HG03097 (cell line): ENCODE data around the gene TMEM255B.
"Not testable (repeated sequence)": the region's sequence is repeated elsewhere in the genome, so short reads cannot be mapped to it uniquely, and the experiment has no call there.

Source experiments
- ATAC-seq: cut with Tn5 transposase; IDR thresholded peaks from one replicate; pipeline ENCODE4 v1.9.1; 2021; ENCODE audit not compliant: unreplicated experiment, low FRiP score

The TMEM255B gene

GRCh38 chr13:113748101-113748861 lies 10.7 kb upstream of the TMEM255B start:
- no peak for ATAC-seq

DNA sequence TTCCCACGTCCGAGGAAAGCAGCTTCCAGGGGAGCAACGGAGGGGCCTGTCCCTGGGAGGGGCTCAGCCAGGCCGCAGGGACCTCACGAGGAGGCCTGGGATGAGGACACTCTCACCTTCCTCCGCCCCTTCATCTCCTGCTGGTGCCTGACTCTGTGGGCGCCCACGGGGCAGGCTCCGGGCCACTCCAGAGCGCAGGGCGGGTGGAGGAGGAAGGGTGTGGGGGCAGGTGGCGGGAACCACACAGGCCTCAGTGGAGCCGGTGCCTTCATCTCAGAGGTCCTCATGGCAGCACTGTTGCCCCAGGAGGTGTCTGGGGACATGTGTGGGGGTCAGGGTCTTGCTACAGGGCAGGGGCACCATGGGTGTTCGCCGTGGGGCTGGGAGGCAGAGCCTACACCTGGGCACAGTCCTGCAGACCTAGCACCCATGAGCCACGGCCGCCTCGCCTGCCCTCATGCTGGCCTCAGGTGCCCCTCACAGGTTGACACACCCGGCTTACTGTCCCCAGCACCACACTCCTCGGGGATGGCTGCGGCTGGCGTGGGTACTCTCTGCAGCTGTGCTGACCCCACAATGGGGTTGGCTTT lies 10.1 kb upstream of the TMEM255B start:
- no peak for ATAC-seq

DNA sequence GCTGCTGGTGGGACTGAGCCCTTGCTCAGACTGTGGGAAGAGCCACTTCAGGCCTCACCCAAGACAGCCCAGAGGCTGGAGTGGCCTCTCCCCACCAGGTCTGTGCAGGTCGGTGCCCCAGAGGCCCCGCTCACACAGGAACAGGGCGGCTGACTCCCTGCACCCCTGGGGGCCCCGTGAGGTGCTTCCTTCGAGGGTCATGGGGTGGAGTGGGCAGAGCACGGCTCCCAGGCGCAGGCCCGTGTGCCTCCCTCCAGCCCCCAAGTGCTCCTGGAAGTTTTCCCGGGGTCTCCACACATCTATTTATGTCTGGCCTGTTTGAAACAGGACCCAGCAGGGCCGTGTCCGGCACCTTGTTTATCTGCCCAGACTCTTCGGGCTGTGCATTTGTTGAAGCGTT lies 9.5 kb upstream of the TMEM255B start:
- ATAC-seq = no peak

- ATAC-seq = no peak
These were observed 9.1 kb upstream of the TMEM255B start for GRCh38 chr13:113749967-113750366.

- ATAC-seq = no peak
These were observed 8.2 kb upstream of the TMEM255B start for GRCh38 chr13:113750554-113751399.

DNA sequence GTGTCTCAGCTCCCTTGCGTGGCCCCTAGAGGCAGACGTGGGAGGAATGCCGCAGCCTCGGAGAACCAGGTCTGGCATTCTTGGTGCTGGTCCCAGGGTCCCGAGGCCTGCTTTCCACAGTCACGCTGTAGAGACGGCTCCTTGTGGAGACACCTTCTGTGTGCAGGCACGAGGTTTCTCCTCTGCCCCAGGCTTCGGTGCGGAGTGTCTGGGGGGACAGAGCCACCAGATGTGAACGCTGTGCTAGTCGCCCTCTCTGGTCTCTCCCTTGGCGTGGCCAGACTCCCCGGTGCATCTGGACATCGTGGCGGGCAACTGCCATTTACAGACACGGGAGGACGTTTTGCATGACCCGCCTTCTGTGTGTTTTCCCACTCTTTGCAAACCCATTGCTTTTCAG lies 7.5 kb upstream of the TMEM255B start:
- ATAC-seq = no peak

DNA sequence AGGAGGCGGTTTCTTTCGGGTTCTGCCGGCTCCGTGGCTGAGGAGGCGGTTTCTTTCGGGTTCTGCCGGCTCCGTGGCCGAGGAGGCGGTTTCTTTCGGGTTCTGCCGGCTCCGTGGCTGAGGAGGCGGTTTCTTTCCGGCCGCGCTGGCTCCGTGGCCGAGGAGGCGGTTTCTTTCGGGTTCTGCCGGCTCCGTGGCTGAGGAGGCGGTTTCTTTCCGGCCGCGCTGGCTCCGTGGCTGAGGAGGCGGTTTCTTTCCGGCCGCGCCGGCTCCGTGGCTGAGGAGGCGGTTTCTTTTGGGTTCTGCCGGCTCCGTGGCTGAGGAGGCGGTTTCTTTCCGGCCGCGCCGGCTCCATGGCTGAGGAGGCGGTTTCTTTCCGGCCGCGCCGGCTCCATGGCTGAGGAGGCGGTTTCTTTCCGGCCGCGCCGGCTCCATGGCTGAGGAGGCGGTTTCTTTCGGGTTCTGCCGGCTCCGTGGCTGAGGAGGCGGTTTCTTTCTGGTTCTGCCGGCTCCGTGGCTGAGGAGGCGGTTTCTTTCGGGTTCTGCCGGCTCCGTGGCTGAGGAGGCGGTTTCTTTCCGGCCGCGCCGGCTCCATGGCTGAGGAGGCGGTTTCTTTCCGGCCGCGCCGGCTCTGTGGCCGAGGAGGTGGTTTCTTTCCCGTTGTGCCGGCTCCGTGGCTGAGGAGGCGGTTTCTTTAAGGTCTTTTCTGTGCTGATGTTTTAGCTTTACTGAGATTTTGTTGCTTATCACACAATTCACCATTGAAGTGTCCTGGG lies 6.6 kb upstream of the TMEM255B start:
- not testable (repeated sequence) for ATAC-seq

DNA sequence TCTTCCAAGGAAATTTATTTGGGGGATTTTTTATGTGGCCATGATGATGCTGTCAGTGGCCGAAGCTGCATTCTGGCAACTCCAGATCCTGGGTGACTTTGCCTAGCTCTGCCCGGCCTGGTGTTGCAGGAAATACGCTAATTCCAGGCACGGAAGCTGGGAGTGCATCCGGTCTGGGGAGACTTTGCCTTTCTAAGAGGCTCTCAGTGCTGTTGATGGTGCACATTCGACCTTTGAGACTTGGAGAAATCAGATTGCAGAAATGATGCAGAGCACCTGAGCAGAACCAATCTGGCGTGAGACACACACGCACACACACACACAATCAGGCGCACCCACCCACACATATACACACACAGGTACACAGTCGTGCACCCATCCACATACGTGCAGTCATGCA lies 5.9 kb upstream of the TMEM255B start:
- ATAC-seq = no peak

DNA sequence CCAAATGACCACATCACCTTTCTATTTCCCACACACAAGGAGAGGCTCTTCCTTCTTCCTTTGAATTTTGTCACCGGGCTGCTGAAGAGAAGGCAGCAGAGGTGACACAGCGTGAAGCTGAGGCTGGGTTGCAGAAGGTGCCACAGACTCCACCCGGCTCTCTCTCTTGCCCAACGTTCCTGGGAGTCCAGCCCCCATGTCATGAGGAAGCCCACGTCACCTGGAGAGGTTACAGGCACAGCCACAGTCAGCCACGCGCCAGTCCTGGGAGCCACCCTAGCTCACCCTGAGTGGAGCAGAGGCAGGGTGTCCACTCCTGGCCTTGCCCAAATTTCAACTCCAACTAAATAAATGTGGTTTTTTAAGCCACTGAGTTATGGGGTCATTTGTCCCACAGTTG lies 4.8 kb upstream of the TMEM255B start:
- ATAC-seq = no peak

DNA sequence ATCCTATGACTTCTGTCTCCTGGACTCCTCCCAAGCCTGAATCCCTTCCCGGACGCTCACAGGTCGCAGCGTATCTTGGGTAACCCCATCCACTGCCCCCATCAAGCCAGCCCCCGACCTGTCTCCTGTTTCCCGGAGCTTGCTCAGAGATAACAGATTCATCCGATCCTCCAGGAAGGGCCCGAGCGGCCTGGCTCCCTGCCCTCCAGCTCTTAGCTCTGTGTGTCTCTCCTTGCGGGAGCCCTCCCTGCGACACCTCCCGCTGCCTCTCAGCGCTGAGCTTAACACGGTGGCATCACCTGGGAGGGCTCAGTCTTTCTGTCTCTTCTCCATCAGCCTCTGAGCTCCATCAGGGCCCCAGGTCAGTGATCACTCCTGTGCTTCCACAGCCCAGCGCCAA lies 4.3 kb upstream of the TMEM255B start:
- ATAC-seq = no peak

DNA sequence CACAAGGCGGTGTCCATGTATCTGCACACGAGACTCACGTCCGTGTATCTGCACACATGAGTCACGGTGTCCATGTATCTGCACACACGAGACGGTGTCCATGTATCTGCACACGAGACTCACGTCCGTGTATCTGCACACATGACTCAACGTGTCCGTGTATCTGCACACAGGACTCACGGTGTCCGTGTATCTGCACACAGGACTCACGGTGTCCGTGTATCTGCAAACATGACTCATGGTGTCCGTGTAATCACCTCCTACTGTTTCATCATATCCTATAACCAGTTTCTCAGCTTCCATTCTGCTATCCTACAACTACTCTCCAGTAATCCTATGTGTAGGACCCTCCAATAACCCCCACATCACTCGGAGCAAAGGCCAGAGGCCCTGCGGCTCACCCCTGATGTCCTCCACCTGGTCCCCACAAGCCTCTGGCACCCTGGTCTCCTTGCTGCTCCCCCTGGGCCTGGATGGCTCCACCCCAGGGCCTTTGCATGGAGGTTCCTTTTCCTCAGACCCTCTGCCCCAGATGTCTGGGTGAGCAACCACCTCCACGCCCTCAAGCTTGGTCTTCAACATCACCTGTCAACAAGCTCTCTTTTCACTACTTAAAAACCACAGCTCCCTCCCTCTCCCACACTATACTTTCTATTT lies 2.5 kb upstream of the TMEM255B start:
- no peak for ATAC-seq

DNA sequence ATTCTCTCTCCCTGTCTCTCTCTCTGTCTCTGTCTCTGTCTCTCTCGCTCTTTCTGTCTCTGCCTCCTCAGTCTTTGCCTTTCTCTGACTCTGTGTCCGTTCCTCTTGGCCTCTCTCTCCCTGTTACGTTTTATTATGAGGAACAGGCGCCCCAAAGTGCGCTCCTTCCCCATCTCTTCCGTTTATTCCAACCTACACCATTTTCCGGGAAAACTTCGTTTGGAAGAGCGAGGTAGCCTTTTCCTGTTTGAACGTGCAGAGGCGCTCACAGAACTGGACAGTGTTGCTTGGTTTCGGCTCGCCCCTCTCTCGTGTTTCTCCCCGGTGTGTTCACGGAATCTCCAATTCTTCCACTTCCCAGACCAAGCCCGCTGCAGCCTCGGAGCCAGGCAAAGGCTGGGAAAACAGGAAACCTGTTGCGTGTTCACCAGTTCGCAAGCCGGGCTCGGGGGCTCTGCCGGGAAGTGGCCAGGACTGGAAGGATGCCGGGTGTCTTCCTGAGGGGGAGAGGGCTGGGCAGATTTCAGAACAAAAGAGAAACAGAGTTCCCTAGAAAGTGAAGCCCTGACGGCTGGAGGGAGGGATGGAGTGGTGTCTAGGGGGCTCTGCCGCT lies 605 bp downstream of the TMEM255B start:
- ATAC-seq = no peak

DNA sequence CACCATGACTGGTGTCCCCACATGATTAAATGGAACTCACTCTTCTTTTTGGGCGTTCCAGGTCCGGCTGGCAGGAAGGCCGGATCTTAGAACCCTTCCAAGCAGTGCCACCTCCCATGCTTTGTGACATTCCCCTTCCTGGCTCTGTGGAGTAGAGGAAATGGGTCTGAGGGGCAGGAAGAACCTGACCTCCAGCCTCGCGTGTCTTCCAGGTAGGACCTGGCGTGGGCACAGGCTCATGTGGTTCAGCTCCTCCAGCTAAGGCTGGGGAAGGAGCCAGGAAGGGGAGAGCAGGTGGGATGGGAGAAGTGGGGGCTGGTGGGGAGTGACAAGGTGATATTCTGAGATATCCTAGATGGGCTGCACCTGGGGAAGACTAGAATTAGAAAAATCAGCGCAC lies 2.1 kb downstream of the TMEM255B start:
- no peak for ATAC-seq

DNA sequence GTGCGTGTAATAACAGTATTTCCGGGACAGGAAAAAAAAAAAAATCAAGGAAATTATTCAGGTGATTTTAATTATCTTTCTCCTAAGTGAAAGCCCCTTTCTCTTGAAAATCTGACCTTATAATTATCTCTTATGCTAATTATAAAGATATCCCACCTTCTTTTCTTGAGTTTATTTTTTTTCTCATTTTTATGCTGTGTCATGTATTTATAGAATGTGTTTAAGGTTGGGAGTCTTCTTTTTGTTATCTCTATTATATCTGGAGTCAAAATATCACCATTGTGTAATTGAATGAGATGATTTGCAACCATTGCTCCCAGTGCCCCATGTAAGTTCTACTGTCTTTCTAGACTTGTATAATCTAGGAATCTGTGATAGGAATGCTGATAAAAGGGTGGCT lies 3.0 kb downstream of the TMEM255B start:
- no peak for ATAC-seq

- no peak for ATAC-seq
These were observed 3.5 kb downstream of the TMEM255B start for GRCh38 chr13:113762538-113762937.

- no peak for ATAC-seq
These were observed 4.2 kb downstream of the TMEM255B start for GRCh38 chr13:113763254-113763653.

DNA sequence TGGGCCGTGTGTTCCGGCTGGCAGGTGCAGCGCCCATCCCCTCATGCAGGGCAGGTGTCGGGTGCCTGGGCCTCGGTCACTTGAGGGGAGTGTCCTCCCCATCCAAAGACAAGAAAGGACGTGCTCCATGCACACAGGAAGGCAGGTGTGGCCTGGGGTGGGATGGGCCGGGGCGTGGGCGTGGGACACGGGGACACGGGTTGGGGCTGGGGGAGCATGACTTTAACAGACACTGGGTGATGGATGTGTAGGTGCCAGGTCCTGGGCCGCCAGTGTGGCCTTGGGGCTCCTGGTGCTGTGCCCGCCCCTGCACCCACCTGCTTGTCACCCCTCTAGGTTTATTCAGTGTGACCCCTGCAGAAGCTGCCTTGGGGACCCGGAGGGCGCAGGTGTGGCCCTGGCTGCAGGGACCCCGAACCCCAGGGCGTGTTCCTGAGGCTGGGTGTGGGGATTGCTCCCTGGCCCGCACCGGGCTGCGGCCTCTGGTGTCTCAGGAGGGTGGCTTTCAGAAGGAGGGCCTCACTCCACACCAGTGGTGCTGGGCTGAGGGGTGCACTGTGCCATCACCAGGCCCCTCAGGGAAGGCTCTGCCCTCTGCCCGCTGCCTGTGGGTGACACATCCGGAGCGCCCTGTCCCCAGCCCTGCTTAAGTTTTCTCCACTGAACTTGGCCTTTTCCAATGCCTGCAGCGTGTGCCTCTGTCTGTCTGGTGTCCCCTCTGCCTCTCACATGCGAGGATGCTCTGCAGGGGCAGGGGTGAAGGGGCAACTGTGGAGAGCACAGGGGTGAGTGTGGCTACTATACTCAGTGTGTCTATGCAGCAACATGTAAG lies 5.2 kb downstream of the TMEM255B start:
- no peak for ATAC-seq

GRCh38 chr13:113764793-113765563 lies 6.0 kb downstream of the TMEM255B start:
- ATAC-seq = no peak
